OCI-LY3 (cell line): ENCODE data around the gene HDAC4.

Experiments
- CTCF ChIP-seq: fragments of 200-600, 300-600 bp; sonication (generic); IDR thresholded peaks from 2 replicates; pipeline ENCODE4 v1.5.1; 2014; ENCODE audit warnings: antibody characterized with exemption, low read length, low read depth
- EZH2phosphoT487 ChIP-seq: fragments of 200-600 bp; shearing (Covaris generic); IDR thresholded peaks from 2 replicates; pipeline ENCODE4 v1.6.1; 2018; ENCODE audit warnings: antibody characterized with exemption, mixed run types, low read depth

GRCh38 chr2:239282448-239283287, 118.2 kb downstream of the HDAC4 start:
- TF ChIP-seq EZH2phosphoT487 (no peak), CTCF (no peak)
